ENCODE data around the gene CDKN2B. TPM values are rescaled to one million over a fixed set of nuclear protein-coding genes. Genes with fewer than 3 reads are reported as not detected.

CDKN2B gene
- total RNA-seq, 3 donors from 2014 or later: 7.3 to 70.1 (median 18.4) TPM

DNA sequence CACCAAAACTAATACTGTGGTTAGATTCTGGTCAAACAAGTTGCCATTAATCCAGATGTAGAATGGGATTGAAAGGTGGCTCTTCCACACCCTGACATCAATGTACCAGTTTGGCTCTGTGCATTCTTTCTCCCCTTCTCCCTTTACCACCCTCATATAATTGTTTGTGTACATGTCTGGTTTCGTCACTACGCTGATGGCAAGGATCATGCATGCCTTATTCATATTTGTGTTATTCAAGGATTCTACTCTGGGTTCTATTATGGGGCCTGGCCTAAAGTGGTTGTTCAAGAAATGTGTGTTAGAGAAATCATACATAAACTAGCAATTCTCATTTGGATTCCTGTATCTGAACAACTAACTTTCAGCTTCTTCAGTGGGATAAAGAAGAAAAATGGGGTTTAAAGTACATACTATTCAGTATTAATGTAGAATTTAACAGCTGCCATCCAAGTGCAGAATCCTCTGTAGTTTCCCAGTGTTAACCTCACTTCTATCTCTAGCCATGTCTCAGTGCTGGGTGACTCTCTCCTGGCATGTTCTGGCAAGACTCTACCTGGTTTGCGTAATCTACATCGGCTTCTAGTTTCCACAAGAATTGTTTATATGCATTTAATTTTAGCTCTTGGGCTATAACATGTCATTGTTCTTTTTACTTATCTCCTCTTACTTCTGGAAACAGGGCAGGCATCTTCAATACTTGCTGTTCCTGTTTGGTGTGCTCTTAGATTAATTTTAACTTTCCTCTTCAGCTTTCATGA, 27.9 kb upstream of the CDKN2B start:
- intact Hi-C loops (cut with DNase I; ENCODE audit: low total_unique reads): no loop called here
- no peak overlapping the region for H3K27ac ChIP-seq
- no peaks in the 10 kb centered on the region for H3K36me3 ChIP-seq
- H3K4me3 ChIP-seq: no peak overlapping the region
- DNase-seq (ENCODE audit: low spot score in 2 of 2): no peak
- H3K27me3 ChIP-seq: no peaks in the 10 kb centered on the region
- TF ChIP-seq POLR2A (IDR thresholded peaks at IDR 0.05) (no peak), POLR2AphosphoS5 (IDR thresholded peaks at IDR 0.05) (no peak)
- TF ChIP-seq, protein P1, sequence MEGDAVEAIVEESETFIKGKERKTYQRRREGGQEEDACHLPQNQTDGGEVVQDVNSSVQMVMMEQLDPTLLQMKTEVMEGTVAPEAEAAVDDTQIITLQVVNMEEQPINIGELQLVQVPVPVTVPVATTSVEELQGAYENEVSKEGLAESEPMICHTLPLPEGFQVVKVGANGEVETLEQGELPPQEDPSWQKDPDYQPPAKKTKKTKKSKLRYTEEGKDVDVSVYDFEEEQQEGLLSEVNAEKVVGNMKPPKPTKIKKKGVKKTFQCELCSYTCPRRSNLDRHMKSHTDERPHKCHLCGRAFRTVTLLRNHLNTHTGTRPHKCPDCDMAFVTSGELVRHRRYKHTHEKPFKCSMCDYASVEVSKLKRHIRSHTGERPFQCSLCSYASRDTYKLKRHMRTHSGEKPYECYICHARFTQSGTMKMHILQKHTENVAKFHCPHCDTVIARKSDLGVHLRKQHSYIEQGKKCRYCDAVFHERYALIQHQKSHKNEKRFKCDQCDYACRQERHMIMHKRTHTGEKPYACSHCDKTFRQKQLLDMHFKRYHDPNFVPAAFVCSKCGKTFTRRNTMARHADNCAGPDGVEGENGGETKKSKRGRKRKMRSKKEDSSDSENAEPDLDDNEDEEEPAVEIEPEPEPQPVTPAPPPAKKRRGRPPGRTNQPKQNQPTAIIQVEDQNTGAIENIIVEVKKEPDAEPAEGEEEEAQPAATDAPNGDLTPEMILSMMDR (IDR thresholded peaks at IDR 0.05): no peak
- no peaks in the 10 kb centered on the region for H3K4me1 ChIP-seq
- no peaks in the 10 kb centered on the region for H3K9me3 ChIP-seq

DNA sequence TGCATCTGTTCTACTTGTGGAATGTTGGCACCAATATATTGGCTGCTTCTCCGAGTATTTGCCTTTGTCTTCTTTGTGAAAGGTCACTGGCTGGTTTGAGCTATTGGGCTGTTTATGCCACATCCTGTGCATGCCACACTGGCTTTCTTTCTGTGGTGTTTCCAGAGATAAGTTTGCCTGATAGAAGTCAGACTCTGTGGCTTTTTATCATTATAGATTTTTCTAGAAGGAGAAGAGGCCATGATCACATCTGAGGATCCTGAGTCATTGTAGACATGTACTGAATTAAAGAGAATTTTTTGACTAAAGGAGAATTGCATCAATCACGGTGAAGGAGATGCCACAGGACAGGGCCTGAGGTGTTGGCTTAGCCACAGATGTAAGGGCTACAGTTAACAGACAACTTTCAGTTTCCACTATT, 26.5 kb upstream of the CDKN2B start:
- no peaks in the 10 kb centered on the region for H3K27me3 ChIP-seq
- H3K4me1 ChIP-seq: no peaks in the 10 kb centered on the region
- intact Hi-C loops (cut with DNase I; ENCODE audit: low total_unique reads): no loop called here
- DNase-seq (ENCODE audit: low spot score in 2 of 2): no peak
- no peaks in the 10 kb centered on the region for H3K9me3 ChIP-seq
- no peak overlapping the region for H3K27ac ChIP-seq
- H3K36me3 ChIP-seq: no peaks in the 10 kb centered on the region
- TF ChIP-seq POLR2A (IDR thresholded peaks at IDR 0.05) (no peak), POLR2AphosphoS5 (IDR thresholded peaks at IDR 0.05) (no peak)
- TF ChIP-seq, protein P1 (IDR thresholded peaks at IDR 0.05): no peak
- H3K4me3 ChIP-seq: no peak overlapping the region

DNA sequence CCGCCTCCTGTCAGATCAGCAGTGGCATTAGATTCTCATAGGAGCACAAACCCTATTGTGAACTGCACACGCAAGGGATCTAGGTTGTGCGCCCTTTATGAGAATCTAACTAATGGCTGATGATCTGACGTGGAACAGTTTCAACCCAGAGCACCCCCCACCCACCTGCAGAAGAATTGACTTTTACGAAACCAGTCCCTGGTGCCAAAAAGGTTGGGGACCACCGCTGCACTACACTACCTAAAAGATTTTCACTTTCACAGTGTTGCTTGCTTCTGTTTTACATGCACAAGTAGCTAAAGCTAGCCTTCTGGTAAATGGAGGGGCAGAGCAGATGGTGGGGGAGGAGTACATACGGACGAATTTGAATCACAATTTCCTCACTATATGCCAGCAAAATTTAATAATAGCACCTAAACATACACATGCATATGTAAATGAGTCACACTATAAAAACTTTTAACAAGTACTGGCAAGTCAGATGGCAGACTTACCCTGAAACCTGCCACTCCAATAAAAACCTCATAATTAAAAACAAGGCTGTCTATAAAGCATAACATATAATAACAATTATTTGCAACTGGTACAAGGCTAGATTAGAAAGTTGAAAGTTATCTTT, 24.0 kb upstream of the CDKN2B start:
- Histone ChIP-seq H3K4me1 (no peaks in the 10 kb centered on the region), H3K27me3 (no peaks in the 10 kb centered on the region), H3K4me3 (no peak overlapping the region), H3K9me3 (no peaks in the 10 kb centered on the region), H3K27ac (no peak overlapping the region), H3K36me3 (no peaks in the 10 kb centered on the region)
- intact Hi-C loops (cut with DNase I; ENCODE audit: low total_unique reads): no loop called here
- TF ChIP-seq POLR2A (IDR thresholded peaks at IDR 0.05) (no peak), POLR2AphosphoS5 (IDR thresholded peaks at IDR 0.05) (no peak)
- TF ChIP-seq, protein P1 (IDR thresholded peaks at IDR 0.05): no peak
- DNase-seq (ENCODE audit: low spot score in 2 of 2): no peak

DNA sequence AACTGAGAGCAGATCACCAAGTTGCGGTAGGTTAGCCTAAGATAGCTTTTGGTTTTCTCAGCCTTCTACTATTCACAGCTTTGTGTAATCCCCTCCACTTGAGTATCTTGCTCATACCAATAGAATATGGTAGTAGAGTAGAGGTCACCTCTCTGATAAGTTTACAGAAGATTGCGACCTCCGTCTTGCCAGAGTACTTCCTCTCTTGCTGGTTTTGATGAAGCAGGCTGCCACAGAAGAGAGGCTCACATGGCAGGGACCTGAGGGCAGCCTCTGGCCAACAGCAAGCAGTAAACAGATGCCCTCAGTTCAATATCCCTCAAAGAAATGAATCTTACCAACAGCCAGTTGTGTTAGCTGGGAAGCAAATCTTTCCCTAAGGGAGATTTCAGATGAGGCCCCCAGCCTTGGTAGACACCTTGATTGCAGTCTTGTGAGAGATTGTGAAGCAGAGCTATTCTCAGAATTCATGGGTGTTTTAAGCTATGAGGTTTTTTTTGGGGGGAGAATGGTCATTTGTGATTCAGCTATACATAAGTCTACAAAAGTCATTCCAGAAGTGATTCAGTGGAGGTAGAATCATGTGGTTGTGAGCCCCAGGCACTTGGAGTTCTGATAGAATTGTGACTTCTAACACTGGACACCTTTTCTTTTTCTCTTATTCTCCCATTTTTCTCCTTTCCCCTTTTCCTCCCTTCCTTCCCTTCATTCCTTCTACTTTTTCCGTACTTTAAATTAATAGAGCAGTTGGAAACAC, 22.7 kb upstream of the CDKN2B start:
- no peaks in the 10 kb centered on the region for H3K27me3 ChIP-seq
- no peaks in the 10 kb centered on the region for H3K4me1 ChIP-seq
- H3K9me3 ChIP-seq: no peaks in the 10 kb centered on the region
- TF ChIP-seq POLR2A (IDR thresholded peaks at IDR 0.05): no peak
- no peak for TF ChIP-seq POLR2AphosphoS5 (IDR thresholded peaks at IDR 0.05)
- TF ChIP-seq, protein P1 (IDR thresholded peaks at IDR 0.05): no peak
- intact Hi-C loops (cut with DNase I; ENCODE audit: low total_unique reads): no loop called here
- no peaks in the 10 kb centered on the region for H3K36me3 ChIP-seq
- DNase-seq (ENCODE audit: low spot score in 2 of 2): no peak
- no peak overlapping the region for H3K4me3 ChIP-seq
- H3K27ac ChIP-seq: no peak overlapping the region

Data from breast epithelium (tissue), 4 donors.